RKO (cell line): ENCODE results near the gene UROS.
A peak's percentile ranks its signal among the peaks of the same experiment; 100 is the strongest.

Experiments used
- DNase-seq: peaks from one replicate; pipeline ENCODE4 v3.0.0-alpha.2; 2016; ENCODE audit warnings: low spot score

The UROS gene

GRCh38 chr10:125822878-125823662 is at the start of gene UROS, which contains the start of gene BCCIP:
Gene UROS (minus strand): TSS chr10:125823258. CDS start chr10:125816499, 6,759 bp downstream.
Gene BCCIP (plus strand): TSS chr10:125823546. CDS start chr10:125823558, 12 bp downstream.
- peak; percentile 91 for DNase-seq

GRCh38 chr10:125871338-125871737 is 48.3 kb upstream of the UROS start:
- DNase-seq: no peak

- peak; percentile 73 for DNase-seq
These were observed 45.4 kb upstream of the UROS start for GRCh38 chr10:125868372-125868975.

GRCh38 chr10:125866421-125867029 is 43.5 kb upstream of the UROS start:
- DNase-seq: no peak

- DNase-seq: no peak
These were observed 42.1 kb upstream of the UROS start for GRCh38 chr10:125865120-125865519.

- no peak for DNase-seq
These were observed 36.2 kb upstream of the UROS start for GRCh38 chr10:125859128-125859817.

- no peak for DNase-seq
These were observed 34.2 kb upstream of the UROS start for GRCh38 chr10:125857185-125857760.

- DNase-seq: no peak
These were observed 29.4 kb upstream of the UROS start for GRCh38 chr10:125852487-125852886.

GRCh38 chr10:125850766-125851731 is 28.0 kb upstream of the UROS start:
- DNase-seq: no peak

- no peak for DNase-seq
These were observed 26.4 kb upstream of the UROS start for GRCh38 chr10:125849448-125849847.

GRCh38 chr10:125848857-125849256 is 25.8 kb upstream of the UROS start:
- DNase-seq: no peak

- no peak for DNase-seq
These were observed 25.3 kb upstream of the UROS start for GRCh38 chr10:125848371-125848770.

GRCh38 chr10:125846894-125847293 is 23.8 kb upstream of the UROS start:
- no peak for DNase-seq

GRCh38 chr10:125845617-125846016 is 22.6 kb upstream of the UROS start:
- no peak for DNase-seq

GRCh38 chr10:125844751-125845221 is 21.7 kb upstream of the UROS start:
- DNase-seq: no peak

GRCh38 chr10:125843603-125844329 is 20.7 kb upstream of the UROS start:
- DNase-seq: no peak

- DNase-seq: no peak
These were observed 17.9 kb upstream of the UROS start for GRCh38 chr10:125840955-125841354.

- DNase-seq: no peak
These were observed 17.3 kb upstream of the UROS start for GRCh38 chr10:125840406-125840805.

GRCh38 chr10:125838802-125839575 is 15.9 kb upstream of the UROS start:
- DNase-seq: no peak
